Endothelial cell of umbilical vein (primary cell): Measurements from ENCODE around the gene PLXNB1. TPM values are rescaled to one million over a fixed set of nuclear protein-coding genes. Genes with fewer than 3 reads are reported as not detected.

Source experiments
- BruUV-seq: library from RNA; stranded (reverse); fragments of 400-500 nt; replicated peaks from 2 replicates; lab custom pipeline; 2021; lab: Mats Ljungman, UMichigan
- CTCF ChIA-PET: fragments of 300-600, 350-600 bp; sonication (Branson Sonifier 250); formaldehyde crosslinking; loops from one replicate; lab custom pipeline; 2021; ENCODE audit warnings: antibody characterized with exemption, inconsistent platforms; lab: Charles Lee
- POLR2A ChIA-PET: fragments of 300-600, 350-600 bp; sonication (Branson Sonifier 250); formaldehyde crosslinking; loops from one replicate; lab custom pipeline; 2021; ENCODE audit warnings: antibody characterized with exemption, inconsistent platforms; lab: Charles Lee
- DNase-seq: peaks from one replicate; pipeline ENCODE4 v3.0.0-alpha.2; 2011; ENCODE audit warnings: low read depth, low spot score
- FAIRE-seq: peaks from 2 replicates; lab custom pipeline; 2011; peaks lifted over from hg19 to GRCh38; lab: Jason Lieb, UNC
- H2AFZ ChIP-seq: 2 replicates; pipeline ENCODE4 v1.6.0; 2012; ENCODE audit warnings: low read depth, low read length, control low read depth, inconsistent platforms
- H3K27ac ChIP-seq: 2 replicates; pipeline ENCODE4 v1.5.1; 2011; ENCODE audit warnings: low read depth, mild to moderate bottlenecking, control low read depth, low read length, moderate library complexity; ENCODE audit not compliant: insufficient read depth
- H3K27me3 ChIP-seq, 2 experiments: 2 replicates each; pipeline versions ENCODE4 v1.6.0 to v1.6.1; 2011; ENCODE audit warnings: low read length in 2 of 2, mixed read lengths in 1 of 2; ENCODE audit not compliant: control insufficient read depth in 2 of 2, insufficient read depth in 2 of 2
- H3K36me3 ChIP-seq, 2 experiments: 2 replicates in 1 of 2; 3 replicates in 1 of 2; pipeline ENCODE4 v1.5.1; 2011; ENCODE audit warnings: low read length in 2 of 2, mild to moderate bottlenecking in 1 of 2, moderate library complexity in 1 of 2; ENCODE audit not compliant: control insufficient read depth in 2 of 2, insufficient read depth in 2 of 2; ENCODE audit errors: extremely low read depth in 1 of 2
- H3K4me1 ChIP-seq: 3 replicates; pipeline ENCODE4 v1.5.1; 2011; ENCODE audit warnings: mild to moderate bottlenecking, low read length; ENCODE audit not compliant: control insufficient read depth, insufficient read depth; ENCODE audit errors: extremely low read depth
- H3K4me2 ChIP-seq: 2 replicates; pipeline ENCODE4 v1.6.1; 2011; ENCODE audit warnings: low read length, control low read depth, mixed read lengths; ENCODE audit not compliant: insufficient read depth
- H3K4me3 ChIP-seq, 3 experiments: fragments of 200-600 bp in 1 of 3; sonication (generic), shearing (Covaris generic) in 1 of 3; replicated peaks in 1 of 3; 2 replicates each; pipeline ENCODE4 v1.5.1; 2011 to 2016; ENCODE audit warnings: control low read depth in 3 of 3, low read length in 3 of 3, mild to moderate bottlenecking in 2 of 3, inconsistent platforms in 1 of 3, low read depth in 1 of 3, moderate library complexity in 1 of 3; ENCODE audit not compliant: insufficient read depth in 1 of 3
- H3K79me2 ChIP-seq: 2 replicates; pipeline ENCODE4 v1.6.0; 2012; ENCODE audit warnings: low read length, inconsistent platforms; ENCODE audit not compliant: control insufficient read depth, insufficient read depth
- H3K9ac ChIP-seq: replicated peaks from 2 replicates; pipeline ENCODE3; 2011; ENCODE audit warnings: low read length, control low read depth; ENCODE audit not compliant: insufficient read depth; ENCODE audit errors: extremely low read depth
- H3K9me1 ChIP-seq: replicated peaks from 3 replicates; pipeline ENCODE4 v1.6.0; 2011; ENCODE audit warnings: mild to moderate bottlenecking, low read length; ENCODE audit not compliant: control insufficient read depth, insufficient read depth; ENCODE audit errors: extremely low read depth
- H3K9me3 ChIP-seq: replicated peaks from 2 replicates; pipeline ENCODE4 v1.5.1; 2012; ENCODE audit warnings: low read length, inconsistent platforms; ENCODE audit not compliant: control insufficient read depth, insufficient read depth
- H4K20me1 ChIP-seq: replicated peaks from 2 replicates; pipeline ENCODE3; 2011; ENCODE audit warnings: mild to moderate bottlenecking, low read length; ENCODE audit not compliant: control insufficient read depth, insufficient read depth; ENCODE audit errors: extremely low read depth
- CTCF ChIP-seq, 2 donors: IDR thresholded peaks; 1 replicate in 1 of 2; 2 replicates in 1 of 2; pipeline ENCODE4 v1.5.1; 2011; ENCODE audit warnings: low read length in 2 of 2, mild to moderate bottlenecking in 2 of 2, moderate library complexity in 2 of 2, control low read depth in 1 of 2, inconsistent platforms in 1 of 2, low read depth in 1 of 2; ENCODE audit not compliant: insufficient read depth in 1 of 2; ENCODE audit errors: extremely low read depth in 1 of 2
- EZH2 ChIP-seq: IDR thresholded peaks from 2 replicates; pipeline ENCODE4 v1.6.1; 2012; ENCODE audit warnings: borderline replicate concordance, low read depth, mild to moderate bottlenecking, moderate library complexity, low read length, inconsistent platforms; ENCODE audit not compliant: severe bottlenecking
- FOS ChIP-seq: IDR thresholded peaks from 2 replicates; pipeline ENCODE4 v1.6.1; 2011; ENCODE audit warnings: mild to moderate bottlenecking, low read length, moderate library complexity, borderline replicate concordance; ENCODE audit not compliant: insufficient read depth
- GATA2 ChIP-seq: IDR thresholded peaks from 2 replicates; pipeline ENCODE4 v1.7.0; 2011; ENCODE audit warnings: low read depth, mild to moderate bottlenecking, moderate library complexity, mixed read lengths, low read length; ENCODE audit not compliant: insufficient read length, insufficient read depth
- JUN ChIP-seq: IDR thresholded peaks from 2 replicates; pipeline ENCODE4 v1.6.1; 2011; ENCODE audit warnings: borderline replicate concordance, low read depth; ENCODE audit not compliant: insufficient read length, insufficient read depth
- MAX ChIP-seq: IDR thresholded peaks from 2 replicates; pipeline ENCODE4 v1.6.1; 2011; ENCODE audit not compliant: insufficient read depth, insufficient read length
- MYC ChIP-seq: IDR thresholded peaks from one replicate; pipeline ENCODE4 v1.6.1; 2011; ENCODE audit warnings: mild to moderate bottlenecking, low read depth, low read length
- POLR2A ChIP-seq: IDR thresholded peaks from 2 replicates; pipeline ENCODE4 v1.6.1; 2012; ENCODE audit warnings: low read depth, mild to moderate bottlenecking, control low read depth, low read length
- POLR2AphosphoS5 ChIP-seq: IDR thresholded peaks from 2 replicates; pipeline ENCODE4 v1.6.1; 2012; ENCODE audit warnings: low read depth, mild to moderate bottlenecking, control low read depth, low read length, moderate library complexity; ENCODE audit not compliant: insufficient read depth
- dilution Hi-C: fragments of 300-500 bp; cut with MboI; formaldehyde crosslinking; loops from one replicate; pipeline ENCODE4 v1.15.0; 2019; ENCODE audit warnings: low sequenced_read_pairs; ENCODE audit not compliant: extremely low pct_ligation_motif_present
- intact Hi-C: fragments of 100-400 bp; cut with micrococcal nuclease; formaldehyde crosslinking; loops from one replicate; pipeline ENCODE4 v1.10.0; 2022
- polyA plus RNA-seq, 4 experiments: library from polyadenylated mRNA; depleted of rRNA in 3 of 4; stranded (reverse) in 3 of 4; unstranded in 1 of 4; fragments of >200 nt; gene quantifications; 2 replicates each; pipeline versions ENCODE4 v1.2.1 to v1.2.3, GENCODE V29; 2011 to 2012; ENCODE audit warnings: missing spikeins in 1 of 4
- total RNA-seq: library from RNA; stranded (reverse); gene quantifications from 2 replicates; pipeline ENCODE4 v1.2.3, GENCODE V29; 2021

PLXNB1 gene
- total and polyA plus RNA-seq, 2 donors (not counting 3 experiments of a cell fraction or from before 2014, with no cell fraction given): 43.1 to 45.2 TPM

GRCh38 chr3:48434591-48435222 is 4.8 kb upstream of the PLXNB1 start:
- Histone ChIP-seq H3K4me2 (no peak overlapping the region), H3K79me2 (peaks cover under 1% of the 10 kb centered on the region), H2AFZ (no peak overlapping the region), H4K20me1 (no peaks in the 10 kb centered on the region), H3K4me1 (peaks cover 11% of the 10 kb centered on the region), H3K27me3 (no peaks in the 10 kb centered on the region), H3K4me3 (no peak overlapping the region), H3K36me3 (peaks cover 0 to 9% of the 10 kb centered on the region in 2 experiments), H3K27ac (no peak overlapping the region), H3K9me1 (no peaks in the 10 kb centered on the region), H3K9me3 (no peaks in the 10 kb centered on the region), H3K9ac (no peak overlapping the region)
- FAIRE-seq (no peak), DNase-seq (no peak)
- ChIA-PET CTCF (interaction anchor here (0.7 to 10.4 kb wide), 9 partner anchors 12 to 240 kb away, joined by 3 to 723 read pairs (median 63); partner anchors contain the start of genes ATRIP, CAMP and UCN2), POLR2A (no interaction called here)
- no TSS peak for BruUV-seq
- dilution Hi-C loops: no loop called here
- TF ChIP-seq POLR2AphosphoS5 (no peak), GATA2 (no peak), JUN (no peak), FOS (no peak), POLR2A (no peak), MYC (no peak), EZH2 (no peak), MAX (no peak), CTCF (IDR thresholded peaks at IDR 0.05; ENCODE audit: extremely low read depth in 1 of 2, insufficient read depth in 1 of 2, low read depth in 1 of 2, low read length in 2 of 2) (no peak)
- intact Hi-C loops: no loop called here
